Measurements from ENCODE around the gene CASQ2. TPM values are rescaled to one million over a fixed set of nuclear protein-coding genes. Genes with fewer than 3 reads are reported as not detected.

CASQ2 gene
- polyA plus RNA-seq, 2 of the 4 experiments (the other 2 are of a cell fraction): not detected

- H3K4me2 ChIP-seq: peak overlapping the region; percentile 61
- H3K9me3 ChIP-seq: no peaks in the 10 kb centered on the region
- H3K4me3 ChIP-seq: no peak overlapping the region
- FAIRE-seq (no peak), DNase-seq (ENCODE audit: low read depth in 1 of 2, low spot score in 1 of 2) (no peak), ATAC-seq (peak in 1 of 2 experiments; percentile 24; a peak in 2 of 6 replicates)
- H3K27ac ChIP-seq: no peak overlapping the region; a peak in 1 of 6 replicates
- ChIA-PET POLR2A (no interaction called here), CTCF (interaction anchor here (0.6 to 1.0 kb wide), 2 partner anchors 11 to 1290 kb away, joined by 3 to 4 read pairs; no protein-coding TSS in a partner anchor)
- H3K4me1 ChIP-seq: peaks cover 17% of the 10 kb centered on the region; the same call in 2 of the 3 replicates
- TF ChIP-seq MAFK (IDR thresholded peaks at IDR 0.05; ENCODE audit: partially characterized antibody) (no peak), ESRRA (IDR thresholded peaks at IDR 0.05; ENCODE audit: borderline replicate concordance, low read length) (no peak), ZNF302 (CRISPR knock-in tag; IDR thresholded peaks at IDR 0.05) (no peak), EP300 (IDR thresholded peaks at IDR 0.05) (no peak), PHF8 (IDR thresholded peaks at IDR 0.05; ENCODE audit: borderline replicate concordance, low read depth) (no peak), FOSB (CRISPR knock-in tag; IDR thresholded peaks at IDR 0.05) (no peak), FOXS1 (CRISPR knock-in tag; IDR thresholded peaks at IDR 0.05) (no peak), JUN (IDR thresholded peaks at IDR 0.05) (no peak), FOSL2 (IDR thresholded peaks at IDR 0.05) (no peak), FOSL2 (CRISPR knock-in tag; IDR thresholded peaks at IDR 0.05) (no peak)
Measured at GRCh38 chr1:115783311-115783710, 14.8 kb upstream of the CASQ2 start.

DNA sequence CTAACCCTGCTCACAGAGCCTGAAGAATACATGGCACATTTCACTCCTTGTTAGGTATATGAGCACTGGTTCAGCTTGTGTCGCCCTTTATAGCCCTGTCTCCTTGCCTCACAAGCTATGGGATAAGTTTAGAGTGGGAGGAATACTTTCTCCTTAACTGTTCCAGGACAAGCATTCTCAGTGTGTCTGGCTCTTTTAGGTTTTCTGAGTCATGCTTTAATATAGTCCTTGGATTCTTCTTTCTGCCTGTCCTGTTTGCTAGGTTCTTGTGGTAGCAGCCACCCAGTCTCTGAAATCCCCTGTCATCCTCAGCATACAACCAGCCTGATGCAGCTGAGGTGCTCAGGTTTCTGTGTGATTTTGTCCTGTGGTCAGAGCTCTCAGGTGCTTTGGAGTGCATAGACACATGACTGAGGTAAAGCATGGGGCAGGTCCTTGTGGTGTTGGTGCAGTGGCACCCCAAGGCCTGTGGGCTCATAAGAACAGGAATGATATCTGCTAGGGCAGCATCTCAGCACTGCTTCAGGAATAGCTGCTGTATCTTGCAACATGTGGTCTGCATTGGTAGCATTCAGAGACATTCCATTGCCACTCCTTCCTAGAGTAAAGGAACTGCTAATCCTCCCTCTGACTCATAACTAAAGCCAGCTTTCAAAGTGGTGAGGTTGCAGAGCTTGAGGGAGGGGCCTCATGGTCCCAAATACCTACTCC lies 14.2 kb upstream of the CASQ2 start:
- POLR2A ChIA-PET: no interaction called here
- CTCF ChIA-PET: interaction anchor here (0.6 to 2.7 kb wide), 6 partner anchors 11 to 1289 kb away, joined by 3 to 11 read pairs (median 4); no protein-coding TSS in a partner anchor

GRCh38 chr1:115781851-115782250 lies 13.3 kb upstream of the CASQ2 start:
- ATAC-seq (no peak), DNase-seq (ENCODE audit: low read depth in 1 of 2, low spot score in 1 of 2) (no peak), FAIRE-seq (no peak)
- no peak overlapping the region for H3K4me3 ChIP-seq
- ChIA-PET POLR2A (no interaction called here), CTCF (interaction anchor here (1.0 to 2.7 kb wide), 5 partner anchors 10 to 718 kb away, joined by 3 to 11 read pairs (median 4); no protein-coding TSS in a partner anchor)
- no peak for TF ChIP-seq JUN (IDR thresholded peaks at IDR 0.05)
- H3K9me3 ChIP-seq: no peaks in the 10 kb centered on the region
- peaks cover 17% of the 10 kb centered on the region; the same call in 2 of the 3 replicates for H3K4me1 ChIP-seq
- peak overlapping the region; percentile 58 to 60; a peak in 2 of 6 replicates for H3K27ac ChIP-seq
- WGBS (ENCODE audit: missing lambda C conversion rate): 75% methylated on average over 3 of the region's 3 CpGs
- H3K4me2 ChIP-seq: no peak overlapping the region

More for the DNA sequence above, 14.2 kb upstream of the CASQ2 start:
- peak in 1 of 2 experiments; percentile 72 for DNase-seq (ENCODE audit: low read depth in 1 of 2, low spot score in 1 of 2)
- 0% methylated on average over 1 of the region's 1 CpG for WGBS (ENCODE audit: missing lambda C conversion rate)
- Histone ChIP-seq H3K4me3 (no peak overlapping the region), H3K4me2 (peak overlapping the region; percentile 61), H3K9me3 (no peaks in the 10 kb centered on the region), H3K4me1 (peaks cover 17% of the 10 kb centered on the region; the same call in 2 of the 3 replicates), H3K27ac (peak overlapping the region; percentile 58 to 60; a peak in 4 of 6 replicates)
- no peak for TF ChIP-seq CHD2 (IDR thresholded peaks at IDR 0.05; ENCODE audit: low read length, partially characterized antibody)
- TF ChIP-seq PHF8 (IDR thresholded peaks at IDR 0.05; ENCODE audit: borderline replicate concordance, low read depth): no peak
- TF ChIP-seq CBX2 (IDR thresholded peaks at IDR 0.05; ENCODE audit: borderline replicate concordance, low read depth): no peak
- TF ChIP-seq FOSL2 (IDR thresholded peaks at IDR 0.05): no peak
- no peak for TF ChIP-seq FOSL2 (CRISPR knock-in tag; IDR thresholded peaks at IDR 0.05)
- no peak for TF ChIP-seq ZFP36 (IDR thresholded peaks at IDR 0.05; ENCODE audit: borderline replicate concordance, partially characterized antibody)
- TF ChIP-seq RAD21 (conservative IDR thresholded peaks at IDR 0.05 in 1 of 2, IDR thresholded peaks at IDR 0.05 in 1 of 2): no peak
- peak; percentile 94 to 99 for ATAC-seq
- no peak for FAIRE-seq

DNA sequence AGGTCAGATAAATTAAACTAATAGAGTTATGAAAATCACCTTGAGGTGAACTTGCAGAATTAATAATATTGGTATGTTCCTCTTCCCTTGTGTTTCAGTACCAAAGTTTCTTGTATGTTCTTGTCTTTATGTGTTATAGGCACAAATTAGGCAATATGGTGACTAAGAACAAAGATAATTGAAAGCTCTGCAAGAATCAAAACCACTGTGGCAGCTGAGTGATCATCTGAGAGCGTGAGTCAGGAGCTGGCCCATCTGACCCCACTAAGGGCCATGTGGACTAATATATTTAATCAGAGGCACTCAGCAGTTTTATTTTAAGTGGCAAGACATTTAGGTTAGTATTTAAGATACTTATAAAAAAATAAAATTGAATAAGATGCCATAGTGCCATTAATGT lies 12.8 kb upstream of the CASQ2 start:
- ATAC-seq (no peak), FAIRE-seq (no peak), DNase-seq (ENCODE audit: low read depth in 1 of 2, low spot score in 1 of 2) (no peak)
- ChIA-PET CTCF (interaction anchor here (1.0 to 2.7 kb wide), 4 partner anchors 10 to 173 kb away, joined by 3 to 11 read pairs (median 4); no protein-coding TSS in a partner anchor), POLR2A (no interaction called here)
- no peak overlapping the region for H3K4me2 ChIP-seq
- no peak overlapping the region for H3K27ac ChIP-seq
- no peaks in the 10 kb centered on the region for H3K9me3 ChIP-seq
- 79% methylated on average over 1 of the region's 1 CpG for WGBS (ENCODE audit: missing lambda C conversion rate)
- peaks cover 17% of the 10 kb centered on the region; the same call in 2 of the 3 replicates for H3K4me1 ChIP-seq
- no peak overlapping the region for H3K4me3 ChIP-seq
- no peak for TF ChIP-seq RNF2 (IDR thresholded peaks at IDR 0.05; ENCODE audit: borderline replicate concordance, low read depth)
- no peak for TF ChIP-seq ZFP36 (IDR thresholded peaks at IDR 0.05; ENCODE audit: borderline replicate concordance, partially characterized antibody)
- TF ChIP-seq EHMT2 (IDR thresholded peaks at IDR 0.05; ENCODE audit: low read depth): no peak
- TF ChIP-seq SMC3 (IDR thresholded peaks at IDR 0.05): no peak
- TF ChIP-seq RFX5 (IDR thresholded peaks at IDR 0.05): no peak
- no peak for TF ChIP-seq ZSCAN20 (CRISPR knock-in tag; IDR thresholded peaks at IDR 0.05)
- no peak for TF ChIP-seq MAX (IDR thresholded peaks at IDR 0.05)
- no peak for TF ChIP-seq USF2 (IDR thresholded peaks at IDR 0.05)
- no peak for TF ChIP-seq EHF (CRISPR knock-in tag; IDR thresholded peaks at IDR 0.05)
- no peak for TF ChIP-seq NR3C1 (IDR thresholded peaks at IDR 0.05)
- TF ChIP-seq CEBPB (IDR thresholded peaks at IDR 0.05): no peak
- no peak for TF ChIP-seq HEYL (CRISPR knock-in tag; IDR thresholded peaks at IDR 0.05)
- no peak for TF ChIP-seq HDAC2 (IDR thresholded peaks at IDR 0.05)
- TF ChIP-seq ZNF302 (CRISPR knock-in tag; IDR thresholded peaks at IDR 0.05): no peak
- no peak for TF ChIP-seq MAFK (IDR thresholded peaks at IDR 0.05; ENCODE audit: partially characterized antibody)
- TF ChIP-seq NFE2L2 (conservative IDR thresholded peaks at IDR 0.05; ENCODE audit: low read length): no peak
- TF ChIP-seq, protein P1, sequence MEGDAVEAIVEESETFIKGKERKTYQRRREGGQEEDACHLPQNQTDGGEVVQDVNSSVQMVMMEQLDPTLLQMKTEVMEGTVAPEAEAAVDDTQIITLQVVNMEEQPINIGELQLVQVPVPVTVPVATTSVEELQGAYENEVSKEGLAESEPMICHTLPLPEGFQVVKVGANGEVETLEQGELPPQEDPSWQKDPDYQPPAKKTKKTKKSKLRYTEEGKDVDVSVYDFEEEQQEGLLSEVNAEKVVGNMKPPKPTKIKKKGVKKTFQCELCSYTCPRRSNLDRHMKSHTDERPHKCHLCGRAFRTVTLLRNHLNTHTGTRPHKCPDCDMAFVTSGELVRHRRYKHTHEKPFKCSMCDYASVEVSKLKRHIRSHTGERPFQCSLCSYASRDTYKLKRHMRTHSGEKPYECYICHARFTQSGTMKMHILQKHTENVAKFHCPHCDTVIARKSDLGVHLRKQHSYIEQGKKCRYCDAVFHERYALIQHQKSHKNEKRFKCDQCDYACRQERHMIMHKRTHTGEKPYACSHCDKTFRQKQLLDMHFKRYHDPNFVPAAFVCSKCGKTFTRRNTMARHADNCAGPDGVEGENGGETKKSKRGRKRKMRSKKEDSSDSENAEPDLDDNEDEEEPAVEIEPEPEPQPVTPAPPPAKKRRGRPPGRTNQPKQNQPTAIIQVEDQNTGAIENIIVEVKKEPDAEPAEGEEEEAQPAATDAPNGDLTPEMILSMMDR (IDR thresholded peaks at IDR 0.05): no peak

Measured in A549 (cell line).